NCI-H2029 treated with DMSO at 0.1 percent for 48 hours (cell line): ENCODE data around the gene ZNF677.
"Not testable (repeated sequence)": the region's sequence is repeated elsewhere in the genome, so short reads cannot be mapped to it uniquely, and the experiment has no call there.

Experiments used
- DNase-seq: peaks from one replicate; lab custom pipeline; 2025; lab: John Stamatoyannopoulos, UW

The ZNF677 gene

GRCh38 chr19:53254411-53255341, at the start of gene ZNF677:
ZNF677 (minus strand) TSS chr19:53254873; CDS start chr19:53251550, 3,323 bp downstream.
- no peak for DNase-seq

DNA sequence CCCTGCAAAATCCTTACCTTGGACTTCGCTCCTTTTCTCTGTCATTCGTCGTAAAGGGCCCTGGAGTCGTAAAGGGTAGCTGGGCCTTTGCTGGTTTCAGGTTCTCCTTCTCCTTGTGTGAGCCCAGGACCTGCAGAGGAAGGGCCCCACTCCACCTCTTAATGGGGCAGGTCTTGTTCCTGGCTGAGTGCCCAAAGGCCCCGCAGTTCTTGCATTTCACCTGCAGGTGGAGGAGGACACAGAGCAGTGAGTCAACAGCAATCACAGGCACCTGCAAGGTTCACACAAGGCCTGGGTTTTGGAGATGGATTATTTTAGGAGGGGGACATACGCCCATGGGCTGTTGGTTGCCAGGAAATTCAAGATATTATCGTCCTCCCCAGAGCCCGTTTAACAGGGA, 46.7 kb upstream of the ZNF677 start:
- DNase-seq, result not testable (repeated sequence)

DNA sequence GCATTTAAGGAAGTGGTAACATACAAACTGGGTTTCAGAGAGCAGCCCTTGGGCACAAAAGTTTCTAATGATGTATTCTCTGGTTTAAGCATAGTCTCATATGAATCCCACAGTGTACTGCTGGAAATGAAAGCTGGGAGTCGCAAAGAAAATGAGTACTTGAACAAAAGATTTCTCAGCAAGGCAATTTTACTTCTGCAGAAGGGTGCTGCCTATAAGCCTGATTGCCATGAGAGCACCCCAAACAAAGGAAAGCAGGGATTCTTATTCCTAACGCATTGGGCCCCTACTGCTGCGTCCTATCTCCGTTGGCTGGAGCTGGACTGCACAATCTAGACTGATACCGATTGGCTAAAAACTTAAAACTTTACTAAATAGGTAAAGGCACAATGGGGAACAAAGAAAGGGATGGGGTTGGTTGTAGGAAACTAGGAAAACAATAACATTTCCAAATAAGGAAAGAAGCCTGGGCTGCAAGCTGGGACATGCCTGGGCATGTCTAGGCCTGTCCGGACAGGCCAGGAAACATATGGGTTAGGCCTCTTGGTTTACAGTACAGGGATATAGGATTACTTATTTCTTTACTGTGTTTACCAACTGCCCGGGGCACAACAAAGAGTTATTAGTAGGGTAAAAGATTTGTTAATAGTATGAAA, 40.2 kb upstream of the ZNF677 start:
- DNase-seq, result no peak

DNA sequence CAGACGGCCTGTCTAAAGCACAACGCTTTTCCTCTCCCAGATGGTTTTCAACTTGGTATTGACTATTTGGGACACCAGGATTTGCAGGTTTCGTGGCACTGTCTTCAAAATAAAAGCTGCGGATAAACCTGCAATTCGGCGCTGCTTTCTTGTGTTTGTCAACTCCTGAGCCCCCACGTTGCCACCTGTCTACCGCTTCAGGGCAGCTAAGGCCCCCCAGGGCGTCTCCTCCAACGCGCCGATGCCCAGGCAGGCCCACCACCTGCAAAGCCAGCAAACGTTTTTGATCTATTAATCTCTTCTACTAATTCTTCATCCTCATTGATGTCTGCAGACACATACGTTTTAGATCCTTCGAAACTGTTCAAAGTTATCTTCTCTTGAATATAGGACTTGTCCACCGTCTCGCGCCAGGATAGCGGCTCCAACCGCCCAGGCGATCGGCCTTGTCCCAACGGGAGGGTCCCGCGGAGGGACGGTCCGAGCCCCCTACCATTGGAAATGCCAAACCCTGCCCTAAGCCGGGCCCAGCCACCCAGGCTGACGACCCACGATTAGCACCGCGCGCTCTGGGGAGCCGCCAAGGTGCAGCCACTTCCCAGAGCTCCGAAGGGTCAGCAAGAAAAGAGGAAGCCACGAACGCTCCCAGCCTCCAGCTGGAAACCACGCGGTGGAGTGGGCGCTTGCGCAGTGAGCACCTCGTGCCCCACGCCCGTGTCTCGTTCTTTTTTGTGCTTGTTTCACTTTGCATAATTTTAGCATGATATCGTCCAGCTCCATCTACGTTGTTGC, 36.3 kb upstream of the ZNF677 start:
- DNase-seq, result no peak

DNA sequence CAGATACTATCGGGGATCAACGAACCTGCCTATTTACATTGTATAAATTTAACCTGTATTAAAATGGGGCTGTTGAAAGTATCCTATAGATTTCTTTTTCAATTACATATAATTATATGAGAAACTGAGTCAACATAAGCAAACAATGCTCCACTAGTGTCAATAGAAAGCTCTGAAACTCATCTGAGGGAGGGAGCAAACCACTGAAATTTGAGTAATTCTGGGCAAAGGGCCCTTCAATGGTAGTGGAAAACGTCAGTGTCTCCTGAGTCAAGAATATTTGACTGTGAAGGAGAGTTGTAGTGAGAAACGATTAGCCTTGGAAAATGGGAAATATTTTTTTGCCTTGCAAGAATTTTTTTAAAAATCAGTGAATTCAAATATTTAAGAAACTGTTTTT, 30.4 kb upstream of the ZNF677 start:
- no peak for DNase-seq

- not testable (repeated sequence) for DNase-seq
Observed at GRCh38 chr19:53281947-53282346, 27.3 kb upstream of the ZNF677 start.

- DNase-seq, result no peak
Observed at GRCh38 chr19:53275480-53275879, 20.8 kb upstream of the ZNF677 start.

DNA sequence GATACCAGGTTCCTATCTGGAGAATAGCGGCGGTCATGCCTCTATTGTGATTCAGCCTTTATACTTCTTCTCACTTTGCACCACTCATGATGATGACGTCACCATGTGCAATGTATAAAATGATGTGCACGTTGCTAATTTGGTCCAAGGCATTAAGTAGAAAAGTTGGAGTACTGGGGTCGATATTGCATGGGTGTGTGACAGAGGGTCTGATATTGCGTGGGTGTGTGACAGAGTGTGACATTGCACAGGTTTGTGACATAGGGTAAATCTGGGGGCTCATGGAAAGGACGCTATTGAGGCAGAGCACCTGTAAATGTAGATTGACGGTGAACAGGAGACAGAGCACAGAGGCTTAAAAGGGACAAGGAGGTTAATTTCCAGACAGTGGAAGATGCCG, 17.4 kb upstream of the ZNF677 start:
- DNase-seq, result no peak

GRCh38 chr19:53269861-53270260, 15.2 kb upstream of the ZNF677 start:
- not testable (repeated sequence) for DNase-seq

DNA sequence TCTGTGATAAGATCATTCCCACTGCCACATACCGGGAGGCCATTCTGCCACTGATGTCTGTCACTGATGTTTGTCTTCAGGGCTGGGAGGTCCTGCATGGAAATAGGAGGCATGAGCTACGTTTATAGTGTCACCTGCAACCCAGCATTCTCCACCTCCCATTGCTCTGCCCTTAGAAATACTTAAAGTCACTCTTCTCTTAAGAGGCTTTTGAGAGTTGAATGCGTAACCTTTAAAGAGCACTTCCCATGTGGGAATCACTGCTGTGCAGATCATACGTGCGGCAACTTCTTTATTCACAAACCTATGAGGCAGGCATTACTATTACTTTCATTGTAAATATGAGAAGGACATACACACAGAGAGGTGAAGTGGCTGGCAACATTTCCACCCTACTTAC, 12.9 kb upstream of the ZNF677 start, which contains the start of gene VN1R4:
TSS of gene VN1R4 (minus strand) at position 101 of the 400 bp plus-strand sequence. CDS start at position 43, 58 bp downstream.
- DNase-seq, result not testable (repeated sequence)

DNA sequence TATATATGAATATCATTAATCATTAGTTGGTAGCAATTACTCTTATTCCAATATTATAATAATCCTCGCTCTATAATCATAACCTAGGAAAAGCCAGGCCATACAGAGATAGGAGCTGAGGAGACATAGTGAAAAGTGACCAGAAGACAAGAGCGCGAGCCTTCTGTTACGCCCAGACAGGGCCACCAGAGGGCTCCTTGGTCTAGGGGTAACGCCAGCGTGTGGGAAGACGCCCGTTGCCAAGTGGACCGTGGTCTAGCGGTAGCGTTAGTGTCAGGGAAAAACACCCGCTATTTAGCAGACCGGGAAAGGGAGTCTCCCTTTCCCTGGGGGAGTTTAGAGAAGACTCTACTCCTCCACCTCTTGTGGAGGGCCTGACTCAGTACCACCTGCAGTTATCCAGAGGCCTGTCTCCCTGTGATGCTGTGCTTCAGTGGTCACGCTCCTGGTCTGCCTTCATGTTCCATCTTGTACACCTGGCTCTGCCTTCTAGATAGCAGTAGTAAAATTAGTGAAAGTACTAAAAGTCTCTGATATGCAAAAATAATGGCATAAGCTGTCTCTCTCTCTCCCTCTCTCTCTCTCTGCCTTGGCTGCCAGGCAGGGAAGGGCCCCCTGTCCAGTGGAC, 3.2 kb upstream of the ZNF677 start, which contains the start of gene VN1R2:
TSS of gene VN1R2 (plus strand) at position 578 of the 628 bp plus-strand sequence. CDS start 84 bp downstream, outside the sequence.
- DNase-seq, result not testable (repeated sequence)

DNA sequence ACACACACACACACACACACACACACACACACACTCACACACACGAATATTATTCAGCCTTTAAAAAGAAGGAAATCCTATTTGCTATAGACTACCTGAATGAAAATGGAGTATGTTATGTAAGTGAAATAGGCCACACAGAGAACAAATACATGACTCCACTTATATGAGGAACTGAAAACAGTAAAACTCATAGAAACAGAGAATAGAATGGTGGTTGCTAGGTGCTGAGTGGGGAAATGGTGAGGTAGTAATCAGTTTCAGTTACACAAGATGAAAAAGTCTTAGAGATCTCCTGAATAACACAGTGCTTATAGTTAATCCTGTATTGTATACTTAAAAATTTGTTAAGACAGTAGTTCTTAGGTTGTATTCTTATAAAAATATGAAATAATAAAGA, 8.2 kb downstream of the ZNF677 start:
- no peak for DNase-seq

- no peak for DNase-seq
Observed at GRCh38 chr19:53237114-53237777, 17.4 kb downstream of the ZNF677 start.

DNA sequence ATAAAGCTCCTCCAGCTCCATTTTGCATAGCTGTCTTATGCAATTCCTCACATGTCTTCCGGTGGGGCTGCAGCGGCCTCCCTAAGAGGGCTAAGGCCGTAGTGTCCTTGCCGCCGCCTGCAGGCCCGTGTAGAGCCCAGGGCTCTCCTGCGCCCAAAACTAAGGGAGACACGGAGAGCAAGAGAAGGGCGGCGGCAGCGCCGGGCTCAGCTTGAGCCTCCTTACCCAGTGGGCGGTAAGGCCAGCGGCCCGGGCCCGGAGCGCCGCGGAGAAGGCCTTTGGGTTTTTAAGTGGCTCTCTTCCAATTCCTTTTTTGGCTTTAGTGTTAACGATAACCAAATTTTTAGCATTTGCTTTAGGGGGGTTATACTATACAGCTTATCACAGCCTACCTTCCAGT, 30.1 kb downstream of the ZNF677 start:
- DNase-seq, result no peak

GRCh38 chr19:53222716-53223115, 32.0 kb downstream of the ZNF677 start:
- DNase-seq, result not testable (repeated sequence)

GRCh38 chr19:53212703-53213320, 41.9 kb downstream of the ZNF677 start:
- no peak for DNase-seq

DNA sequence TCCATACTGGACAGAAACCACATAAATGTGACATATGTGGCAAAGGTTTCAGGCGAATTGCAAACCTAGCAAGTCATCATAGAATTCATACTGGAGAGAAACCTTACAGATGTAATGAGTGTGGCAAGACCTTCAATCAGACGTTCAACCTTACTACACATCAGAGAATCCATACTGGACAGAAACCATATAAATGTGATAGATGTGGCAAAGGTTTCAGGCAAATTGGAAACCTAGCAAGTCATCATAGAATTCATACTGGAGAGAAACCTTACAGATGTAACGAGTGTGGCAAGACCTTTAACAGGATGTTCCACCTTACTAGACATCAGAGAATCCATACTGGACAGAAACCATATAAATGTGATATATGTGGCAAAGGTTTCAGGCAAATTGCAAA, 43.1 kb downstream of the ZNF677 start:
- not testable (repeated sequence) for DNase-seq

DNA sequence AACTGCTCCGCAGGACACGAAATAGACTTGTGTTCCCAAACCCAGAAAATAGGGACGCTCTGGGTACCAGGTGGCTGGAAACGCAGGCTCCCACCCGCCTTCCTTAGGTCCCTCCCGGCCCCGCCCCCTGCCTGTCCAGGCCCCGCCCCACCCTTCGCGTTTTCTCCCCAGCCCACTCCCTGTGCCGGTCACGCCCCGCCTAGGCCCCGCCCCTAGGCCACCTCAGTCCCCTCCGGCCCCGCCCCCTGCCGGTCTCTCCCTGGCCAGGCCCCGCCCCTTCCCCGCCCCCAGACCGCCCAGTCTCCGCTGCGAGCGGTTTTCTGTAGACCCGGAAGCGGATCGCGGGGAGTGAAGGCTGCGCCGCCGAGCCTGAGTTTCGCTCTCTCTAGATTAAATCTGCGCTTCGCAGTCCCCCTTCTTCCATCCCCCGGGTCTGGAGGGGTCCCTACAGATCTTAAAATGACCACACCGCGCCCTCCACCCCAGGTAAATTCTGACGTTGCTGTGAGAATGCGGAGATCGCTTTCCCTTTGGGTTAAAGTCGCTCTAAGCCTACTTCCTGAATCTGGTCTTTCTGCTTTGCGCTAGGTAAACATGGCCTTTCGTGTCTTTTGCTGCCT, 57.8 kb downstream of the ZNF677 start:
- DNase-seq, result peak; percentile 7

DNA sequence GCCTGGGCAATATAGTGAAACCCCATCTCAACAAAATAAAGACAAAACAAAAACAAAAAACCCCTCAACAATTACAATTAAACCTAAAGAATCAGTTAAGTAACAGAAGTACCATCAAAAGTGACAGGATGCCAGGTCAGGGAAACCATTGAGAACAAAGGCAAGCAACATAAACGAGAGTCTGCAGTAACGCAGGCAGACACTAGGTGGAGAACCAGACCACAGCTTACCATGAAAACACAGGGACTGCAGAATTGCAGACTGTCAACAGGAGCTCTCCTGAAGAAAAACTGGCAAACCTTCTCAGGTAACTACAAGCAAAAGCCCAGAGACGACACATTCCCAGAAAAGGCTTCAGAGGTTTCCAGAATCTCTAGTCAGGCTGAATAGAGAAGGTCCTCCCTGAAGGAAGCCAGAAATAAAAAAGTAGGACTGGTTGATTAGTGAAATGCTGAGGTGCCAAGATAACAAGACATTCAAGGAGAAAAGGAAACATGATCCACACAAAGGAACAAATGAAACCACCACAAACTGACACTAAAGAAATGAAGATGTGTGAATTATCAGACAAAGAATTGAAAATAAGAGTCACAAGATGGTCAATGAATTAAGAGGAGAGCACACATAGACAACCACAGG, 59.3 kb downstream of the ZNF677 start:
- DNase-seq, result peak; percentile 61
